SK-MEL-5 (cell line): Measurements from ENCODE around the gene KANSL3. TPM values are rescaled to one million over a fixed set of nuclear protein-coding genes. Genes with fewer than 3 reads are reported as not detected.

Experiments
- DNase-seq: peaks from one replicate; pipeline ENCODE4 v3.0.0-alpha.2; 2016; ENCODE audit warnings: low read depth, low spot score
- in situ Hi-C: cut with HindIII; loops from 2 replicates; pipeline ENCODE4 v1.10.0; 2016; ENCODE audit warnings: low sequenced_read_pairs, high pct_unique_total_duplicates, low pct_unique_long_range_greater_than_20kb
- total RNA-seq: library from RNA; depleted of rRNA; stranded (reverse); fragments of >200 nt; shearing (Covaris generic); gene quantifications from 2 replicates; pipeline ENCODE4 v1.2.3, GENCODE V29; 2014

Gene KANSL3
- total RNA-seq, 1 experiment from 2014 or later, result 22.3 TPM

DNA sequence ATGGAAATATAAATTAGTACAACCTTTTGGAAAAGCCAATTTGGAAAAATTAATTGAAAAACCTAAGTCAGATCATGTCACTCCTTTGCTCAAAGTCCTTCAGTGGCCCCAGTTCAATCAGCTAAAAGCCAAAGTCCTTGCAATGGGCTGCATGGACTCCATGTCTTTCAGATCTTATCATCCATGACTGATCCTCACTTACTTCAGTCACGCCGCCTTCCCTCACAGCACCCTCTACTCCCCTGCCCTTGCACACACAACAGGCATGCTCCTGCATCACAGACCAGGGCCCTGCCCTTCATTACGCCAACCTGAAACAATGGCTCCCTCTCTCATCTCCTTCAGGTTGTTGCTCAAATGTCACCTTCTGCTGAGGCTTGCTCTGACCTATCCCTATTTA lies 15.6 kb downstream of the KANSL3 start:
- no peak for DNase-seq
- in situ Hi-C loops, result no loop called here

DNA sequence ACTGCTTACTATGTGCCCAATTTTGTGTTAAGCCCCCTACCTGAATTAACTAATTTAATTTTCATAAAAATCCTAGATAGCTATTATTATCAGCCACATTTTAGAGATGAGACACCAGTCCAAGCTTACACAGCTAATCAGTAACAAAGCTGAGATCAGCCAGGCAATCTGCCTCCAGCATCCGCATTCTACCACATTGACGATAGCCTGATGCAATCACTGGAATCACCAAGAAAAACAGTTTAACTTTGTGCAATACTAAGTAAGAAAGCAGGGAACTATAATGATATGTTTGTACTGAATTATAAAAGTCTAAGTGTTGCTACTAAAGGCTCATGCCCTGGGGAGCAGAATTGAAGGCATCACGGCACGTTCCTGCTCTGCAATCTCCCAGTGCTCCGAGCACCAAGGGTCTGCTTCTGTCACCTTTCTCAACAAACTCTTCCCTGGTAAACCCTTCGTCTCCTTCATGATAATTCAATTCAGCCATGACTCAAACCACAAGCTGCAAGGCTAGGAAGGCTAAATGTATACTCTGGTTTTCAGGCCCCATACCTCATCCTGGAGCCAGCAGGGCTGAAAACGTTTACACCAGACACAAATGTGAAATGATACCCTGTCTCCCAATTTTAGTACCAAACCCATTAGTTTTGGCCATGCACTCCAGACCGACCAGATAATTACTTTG lies 19.4 kb downstream of the KANSL3 start:
- in situ Hi-C loops, result no loop called here
- no peak for DNase-seq

DNA sequence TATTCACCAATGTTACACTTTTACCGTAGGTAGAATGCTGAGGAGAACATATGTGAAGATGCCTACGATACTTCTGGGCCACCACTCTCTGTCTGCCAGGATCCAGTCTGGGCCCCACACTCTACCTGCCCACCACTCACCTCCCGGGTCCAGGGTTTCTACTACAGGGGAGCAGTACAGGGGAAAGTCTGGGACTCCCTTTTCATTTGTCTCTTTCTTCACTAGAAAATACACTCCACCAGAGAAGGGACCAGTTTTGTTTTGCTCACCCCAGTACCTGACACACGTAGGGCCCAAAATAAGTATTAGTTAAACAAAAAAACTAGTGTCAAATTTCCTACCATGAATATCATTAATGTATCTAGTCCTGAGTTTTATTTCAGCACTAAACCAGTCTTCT lies 21.1 kb downstream of the KANSL3 start:
- in situ Hi-C loops, result no loop called here
- no peak for DNase-seq

DNA sequence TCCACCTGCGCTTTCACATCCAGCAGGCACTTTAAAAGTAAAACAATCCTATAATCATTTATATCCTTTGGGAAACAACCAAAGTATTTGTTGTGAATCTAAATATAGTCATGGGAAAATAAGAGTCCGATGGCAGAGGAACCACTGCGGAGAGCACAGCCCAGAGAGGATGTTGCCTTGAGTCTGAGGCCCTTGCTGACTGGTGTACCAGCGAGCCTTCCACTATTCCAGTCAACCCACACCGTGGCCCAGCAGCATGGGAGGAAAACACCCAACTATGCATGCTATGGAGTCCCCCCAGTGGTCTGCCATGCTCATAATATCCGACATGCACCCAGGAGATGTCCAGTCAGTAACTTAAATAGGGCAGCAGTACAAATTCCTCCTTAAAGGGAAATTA lies 21.6 kb downstream of the KANSL3 start:
- DNase-seq, result no peak
- in situ Hi-C loops, result no loop called here

DNA sequence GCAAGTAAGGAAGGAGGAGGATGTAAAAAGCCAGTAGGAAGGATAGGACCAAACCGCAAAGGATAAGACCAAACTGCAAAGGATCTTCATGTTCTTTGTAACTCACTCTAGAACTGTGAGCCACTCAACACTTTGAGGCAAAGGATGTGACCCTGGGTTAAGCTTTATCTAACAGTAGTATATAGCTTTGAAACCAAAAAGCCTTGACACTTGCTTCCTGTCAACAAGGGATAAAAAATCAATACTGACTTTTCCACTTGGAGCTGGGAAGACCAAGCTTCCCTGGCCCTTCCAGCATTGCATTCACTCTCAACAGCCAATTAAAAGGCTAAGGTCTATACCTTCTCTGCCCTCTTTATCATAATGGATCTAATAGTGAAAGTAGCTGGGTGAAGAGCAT lies 22.0 kb downstream of the KANSL3 start:
- no peak for DNase-seq
- in situ Hi-C loops, result no loop called here

DNA sequence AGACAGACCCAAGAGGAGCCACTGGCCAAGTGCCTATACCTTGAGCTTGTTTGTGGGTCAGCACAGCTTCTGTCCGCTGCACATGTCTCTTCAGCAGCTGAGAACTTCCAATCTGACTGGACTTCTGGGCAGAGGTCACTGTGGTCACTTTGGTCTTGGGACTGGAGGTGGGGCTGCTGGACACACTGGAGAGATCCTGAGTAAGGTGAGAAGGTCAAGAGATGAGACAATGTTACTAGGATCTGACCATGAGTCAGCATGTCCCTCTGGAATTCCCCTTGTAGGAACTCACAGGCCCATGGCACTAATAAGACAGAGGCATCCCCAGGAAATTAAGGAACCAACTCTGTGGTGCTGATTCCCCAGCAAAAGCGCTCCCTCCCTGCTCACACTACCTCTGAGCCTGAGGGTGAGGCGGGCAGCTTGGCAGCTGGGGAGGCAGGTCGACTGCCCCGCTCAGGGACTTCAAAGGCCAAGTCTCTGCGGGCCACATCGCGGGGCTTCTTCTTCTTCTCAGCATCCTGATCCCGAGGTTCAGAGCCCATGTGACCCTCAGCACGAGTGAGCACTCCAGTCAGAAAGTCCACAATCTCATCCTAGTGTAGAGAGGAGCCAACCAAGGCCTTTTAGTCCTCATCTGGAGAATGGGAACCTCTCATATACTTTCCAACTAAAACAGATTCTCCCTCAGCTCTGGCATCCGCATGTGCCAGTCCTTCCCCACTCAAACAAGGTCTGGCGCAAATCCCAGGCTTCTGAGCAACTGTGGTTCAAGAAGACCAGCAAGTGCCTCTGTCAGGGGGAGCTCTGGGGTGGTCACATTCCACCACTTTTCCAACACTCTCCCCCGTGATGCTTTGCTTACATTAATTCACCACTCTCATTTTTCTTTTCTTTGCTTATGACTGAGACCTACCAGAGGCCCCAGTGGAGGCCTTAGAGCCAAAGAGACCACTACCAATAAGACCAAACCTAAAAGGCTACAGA lies 29.4 kb downstream of the KANSL3 start:
- DNase-seq, result no peak
- in situ Hi-C loops, result no loop called here

DNA sequence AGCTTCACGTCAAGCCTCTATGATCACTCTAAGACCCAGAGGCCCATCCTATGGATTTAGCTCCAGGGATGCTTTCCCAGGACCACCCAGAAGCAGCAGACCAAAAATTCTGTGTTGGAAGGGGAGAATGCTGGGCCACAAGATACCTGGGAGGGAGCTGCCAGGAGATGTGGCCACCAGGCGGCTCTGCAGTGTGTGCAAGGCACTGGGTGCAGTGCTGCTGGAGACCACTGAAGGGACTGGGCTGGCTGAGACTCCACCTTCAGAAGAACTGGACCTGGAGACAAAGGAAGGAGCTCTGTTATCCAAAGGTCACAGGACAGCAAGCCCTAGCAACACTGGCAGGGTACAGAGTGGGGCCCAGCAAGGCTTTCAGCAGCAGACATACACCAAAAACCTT lies 34.0 kb downstream of the KANSL3 start:
- in situ Hi-C loops, result no loop called here
- DNase-seq, result peak; percentile 52

DNA sequence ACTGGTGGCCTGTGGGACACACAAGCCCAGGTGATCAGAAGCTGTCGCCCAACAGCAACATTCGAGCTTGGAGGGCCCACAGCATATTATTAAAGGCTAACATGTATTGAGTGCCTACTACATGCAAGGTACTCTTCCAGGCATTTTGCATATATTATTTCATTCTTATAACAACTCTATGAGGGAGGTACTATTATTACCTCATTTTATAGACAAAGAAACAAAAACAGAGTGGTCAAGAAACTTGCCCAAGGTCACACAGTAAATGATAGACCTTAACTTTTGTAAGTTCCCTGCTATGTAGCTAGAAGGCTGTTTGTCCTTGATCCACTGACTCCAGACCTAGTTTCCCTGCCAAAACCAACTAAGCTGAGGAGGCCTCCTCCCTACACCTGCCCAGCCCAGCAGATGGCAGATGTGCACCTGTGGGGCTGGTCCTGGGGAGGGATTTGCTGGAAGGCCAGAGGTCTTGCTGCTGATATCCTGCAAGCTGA lies 35.7 kb downstream of the KANSL3 start:
- in situ Hi-C loops, result no loop called here
- DNase-seq, result no peak

DNA sequence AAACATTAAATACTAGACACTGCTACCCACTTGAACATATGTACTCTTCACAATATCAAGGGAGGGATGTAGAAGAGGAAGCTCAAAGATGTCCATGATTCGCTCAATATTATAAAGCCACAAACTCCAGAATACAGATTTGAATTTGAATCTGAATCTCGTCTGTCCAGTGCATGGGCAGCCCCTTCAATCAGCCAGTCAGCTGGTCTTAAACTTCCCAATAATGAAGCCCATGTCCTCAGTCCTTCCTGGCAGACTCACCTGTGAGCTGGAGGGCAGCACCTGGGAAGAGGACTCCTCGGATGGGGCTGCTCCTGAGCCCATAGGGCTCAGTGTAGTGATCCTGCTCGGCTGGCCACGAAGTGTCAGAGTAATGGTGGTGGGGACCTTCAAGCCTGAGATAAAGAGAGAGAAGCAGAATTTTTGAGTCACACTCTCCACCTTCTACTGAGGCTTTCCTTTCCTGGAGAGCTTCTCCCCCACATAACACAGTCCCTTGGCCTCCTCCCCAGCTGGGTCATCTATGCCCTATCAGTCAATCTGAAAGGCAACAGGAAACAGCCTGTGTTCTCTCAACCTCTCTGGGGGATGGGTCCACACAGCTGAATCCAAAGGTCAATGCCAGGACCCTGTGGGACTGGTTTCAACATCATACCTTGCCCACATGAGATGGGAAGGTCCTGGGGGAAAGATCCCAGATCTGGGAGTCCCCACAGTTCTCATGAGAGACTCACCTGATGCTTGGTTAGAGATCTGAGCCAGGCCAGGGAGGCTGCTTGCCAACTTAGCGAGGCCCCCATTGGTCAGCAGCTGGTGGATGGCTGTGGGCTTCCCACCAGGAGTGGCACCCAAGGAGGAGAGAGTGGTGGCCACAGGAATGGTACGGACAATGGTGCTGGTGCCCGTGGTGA lies 36.5 kb downstream of the KANSL3 start:
- in situ Hi-C loops, result no loop called here
- no peak for DNase-seq

DNA sequence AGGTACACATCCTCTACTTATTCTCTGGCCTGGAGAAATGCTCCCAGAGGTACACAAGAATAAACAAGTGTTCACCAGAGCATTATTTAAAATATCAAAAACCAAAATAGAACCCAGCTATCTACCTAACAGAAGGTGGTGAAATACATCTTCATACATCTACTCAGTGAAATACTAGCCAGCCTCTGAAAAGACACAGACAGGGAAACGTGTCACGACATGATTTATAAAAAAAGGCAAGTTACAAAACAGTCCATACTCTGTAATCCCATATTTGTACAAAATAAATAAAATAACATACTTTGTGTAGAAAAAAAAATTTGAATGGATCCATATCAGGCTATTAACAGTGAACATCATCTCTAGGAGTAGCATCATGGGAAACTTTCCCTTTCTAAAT lies 38.2 kb downstream of the KANSL3 start:
- no peak for DNase-seq
- in situ Hi-C loops, result no loop called here

DNA sequence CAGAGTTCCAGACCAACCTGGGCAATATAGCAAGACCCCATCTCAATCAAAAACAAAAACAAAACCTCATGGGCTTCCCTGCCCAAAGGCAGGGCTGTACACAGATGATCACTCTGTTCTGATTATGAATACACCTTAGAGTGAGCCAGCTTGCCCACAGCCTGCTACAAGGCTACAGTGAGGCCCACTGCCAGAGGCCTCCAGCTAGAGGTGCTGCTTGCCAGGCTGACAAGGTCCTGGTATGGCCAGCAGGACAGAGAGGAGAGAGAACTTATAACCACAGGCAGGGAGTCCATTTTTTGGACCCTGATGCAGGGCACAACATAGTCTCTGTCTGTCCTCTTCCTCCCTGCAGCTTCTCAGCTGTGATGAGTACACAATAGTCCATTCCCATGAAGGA lies 41.5 kb downstream of the KANSL3 start:
- in situ Hi-C loops, result no loop called here

DNA sequence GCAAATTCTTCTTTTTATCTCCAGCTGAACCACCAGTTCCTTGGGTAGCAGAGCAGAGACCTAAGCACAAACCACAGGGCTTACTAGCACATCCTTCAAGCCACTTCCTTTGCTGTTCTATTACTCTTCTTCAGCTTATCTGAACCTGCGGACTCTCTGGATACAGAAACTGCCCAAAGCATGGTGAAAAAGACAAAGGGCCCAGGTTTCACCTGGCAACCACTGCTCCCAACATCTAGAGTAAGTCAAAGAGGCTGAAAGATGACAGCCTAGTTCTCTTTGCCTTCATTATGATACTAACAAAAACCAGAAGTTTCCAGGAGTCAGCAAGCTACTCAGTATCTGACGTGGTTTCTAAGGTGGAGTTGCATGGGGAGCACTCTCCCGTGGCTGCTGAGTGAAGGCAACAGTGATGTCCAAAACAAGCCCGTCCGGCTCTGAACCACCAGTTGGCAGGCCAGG lies 43.4 kb downstream of the KANSL3 start:
- DNase-seq, result no peak
- in situ Hi-C loops, result no loop called here

More for the DNA sequence above, 41.5 kb downstream of the KANSL3 start:
- no peak for DNase-seq

DNA sequence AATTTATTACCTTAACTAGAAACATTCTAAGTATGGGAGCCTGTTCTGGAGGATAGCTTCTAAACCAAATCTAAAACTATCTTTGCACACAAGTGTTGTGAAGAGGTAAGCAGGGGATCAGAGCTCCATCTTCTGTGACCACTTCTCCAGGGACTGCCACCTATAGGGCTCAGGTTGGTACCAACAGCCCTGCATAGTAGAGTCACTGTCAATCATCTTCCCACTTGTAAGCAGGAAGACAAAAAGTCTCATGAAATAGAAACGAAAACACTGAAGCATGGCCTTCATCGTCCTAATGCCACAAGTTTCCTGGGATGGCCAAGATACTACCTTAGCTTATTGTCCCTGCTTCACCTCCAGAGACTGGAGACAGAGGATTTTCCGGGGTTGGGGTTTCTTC lies 43.8 kb downstream of the KANSL3 start:
- in situ Hi-C loops, result no loop called here

DNA sequence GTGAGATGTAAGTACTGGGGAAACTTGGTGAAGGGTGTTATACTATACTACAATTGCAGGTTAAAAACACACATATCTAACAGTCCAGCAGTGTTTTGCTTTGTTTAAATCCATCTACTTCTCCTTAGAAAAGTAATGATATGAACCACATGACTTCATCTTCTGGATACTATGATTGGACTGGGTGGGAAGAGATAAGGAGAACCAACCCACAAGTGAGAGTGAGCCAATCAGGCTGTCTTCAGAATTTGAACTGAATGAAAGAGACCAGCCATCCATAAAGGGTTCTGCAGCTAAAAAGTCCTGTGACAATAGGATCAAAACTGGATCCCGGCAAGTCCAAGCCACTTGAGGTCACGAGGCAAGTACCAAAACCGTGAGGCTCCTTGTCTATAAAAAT lies 46.6 kb downstream of the KANSL3 start:
- no peak for DNase-seq
- in situ Hi-C loops, result no loop called here

More for the DNA sequence above, 43.8 kb downstream of the KANSL3 start:
- no peak for DNase-seq

DNA sequence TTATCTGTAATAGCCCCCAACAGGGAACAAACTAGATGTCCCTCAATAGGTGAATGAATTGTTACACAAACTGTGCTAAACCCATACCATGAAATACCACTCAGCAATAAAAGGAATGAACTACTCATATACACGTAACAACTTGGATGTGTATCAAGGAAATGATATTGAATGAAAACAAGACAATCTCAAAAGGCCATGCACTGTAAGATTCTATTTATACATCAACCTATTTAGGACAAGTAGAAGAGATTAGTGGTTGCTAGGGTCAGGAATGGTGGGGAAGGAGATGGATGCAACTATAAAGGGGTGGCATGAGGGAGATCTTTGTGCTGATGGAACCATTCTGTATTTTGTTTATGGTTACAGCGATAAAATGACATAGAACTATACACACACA lies 47.1 kb downstream of the KANSL3 start:
- in situ Hi-C loops, result no loop called here
- no peak for DNase-seq

DNA sequence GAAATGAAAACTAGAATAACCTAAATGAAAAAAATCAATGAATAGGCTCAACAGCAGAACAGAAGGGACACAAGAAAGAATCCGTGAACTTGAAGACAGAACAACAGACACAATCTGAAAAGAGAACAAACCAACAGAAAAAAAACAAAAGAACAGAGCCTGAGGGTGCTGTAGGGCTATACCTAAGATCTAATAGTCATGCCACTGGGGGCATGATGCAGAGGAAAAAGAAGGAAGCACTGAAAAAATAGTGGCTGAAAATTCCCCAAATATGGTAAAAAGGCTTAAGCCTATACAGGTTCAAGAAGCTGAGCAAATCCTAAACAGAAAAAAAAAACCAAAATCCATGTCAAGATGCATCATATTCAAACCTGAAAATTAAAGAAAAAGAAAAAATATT lies 50.3 kb downstream of the KANSL3 start:
- in situ Hi-C loops, result no loop called here
- no peak for DNase-seq

DNA sequence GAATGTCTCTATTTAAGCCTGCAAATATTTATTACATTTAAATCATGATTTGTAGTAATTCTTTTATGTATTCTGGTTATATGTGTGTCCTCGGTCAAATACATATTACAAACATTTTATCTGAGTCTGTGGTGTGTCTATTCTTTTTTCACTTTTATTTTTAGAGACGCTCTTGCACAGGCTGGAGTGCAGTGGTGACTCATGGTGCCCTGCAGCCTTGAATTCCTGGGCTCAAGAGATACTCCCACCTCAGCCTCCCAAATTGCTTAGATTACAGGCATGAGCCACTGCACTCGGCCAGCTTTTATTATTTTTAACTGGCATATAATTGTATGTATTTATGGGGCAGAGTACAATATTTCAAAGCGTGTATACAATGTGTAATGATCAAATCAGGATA lies 54.1 kb downstream of the KANSL3 start:
- in situ Hi-C loops, result no loop called here
- no peak for DNase-seq

DNA sequence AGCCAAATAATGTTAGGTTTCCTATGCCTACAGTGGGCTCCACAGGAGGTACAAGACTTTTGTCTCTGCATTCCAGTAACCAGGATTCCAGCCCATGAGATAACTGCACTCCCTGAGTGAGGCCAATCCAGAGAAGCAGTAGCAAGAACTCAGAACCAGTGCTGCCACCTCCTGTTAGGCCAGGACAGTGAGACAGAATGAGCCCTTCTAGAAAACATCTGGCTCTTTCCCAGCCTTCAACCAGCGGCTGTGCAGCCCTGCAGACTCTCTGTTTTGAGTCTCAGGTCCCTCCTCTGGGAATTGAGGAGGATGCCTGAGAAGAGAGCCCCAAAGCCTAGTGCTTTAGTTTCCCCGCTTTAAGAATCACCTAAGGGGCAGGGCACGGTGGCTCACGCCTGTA lies 57.3 kb downstream of the KANSL3 start:
- DNase-seq, result peak; percentile 60
- in situ Hi-C loops, result no loop called here
